CD4-positive, alpha-beta T cell treated with Interleukin-15 for 1 hour (primary cell): ENCODE results near the gene LAD1.
A peak's percentile ranks its signal among the peaks of the same experiment; 100 is the strongest.

ENCODE experiments used
- DNase-seq: peaks from one replicate; pipeline ENCODE4 v3.0.0-alpha.2; 2020

The LAD1 gene

GRCh38 chr1:201414051-201414738 lies 15.1 kb upstream of the LAD1 start:
- DNase-seq, result no peak

- no peak for DNase-seq
These were observed 12.2 kb upstream of the LAD1 start for GRCh38 chr1:201411292-201411691.

- DNase-seq, result no peak
These were observed 10.3 kb upstream of the LAD1 start for GRCh38 chr1:201409440-201409839.

GRCh38 chr1:201408834-201409200 lies 9.7 kb upstream of the LAD1 start:
- DNase-seq, result no peak

- peak; percentile 48 for DNase-seq
These were observed 9.2 kb upstream of the LAD1 start for GRCh38 chr1:201408176-201408833.

GRCh38 chr1:201406831-201407406 lies 7.8 kb upstream of the LAD1 start:
- DNase-seq, result no peak

- DNase-seq, result no peak
These were observed 6.3 kb upstream of the LAD1 start for GRCh38 chr1:201405484-201405831.

- DNase-seq, result no peak
These were observed 5.8 kb upstream of the LAD1 start for GRCh38 chr1:201404722-201405483.

GRCh38 chr1:201404055-201404454 lies 4.9 kb upstream of the LAD1 start:
- DNase-seq, result no peak

GRCh38 chr1:201403359-201403758 lies 4.2 kb upstream of the LAD1 start:
- DNase-seq, result no peak

GRCh38 chr1:201401700-201402099 lies 2.6 kb upstream of the LAD1 start:
- DNase-seq, result no peak

- no peak for DNase-seq
These were observed 1.7 kb upstream of the LAD1 start for GRCh38 chr1:201400852-201401230.

- DNase-seq, result no peak
These were observed 1.2 kb upstream of the LAD1 start for GRCh38 chr1:201400212-201400851.

- no peak for DNase-seq
These were observed 415 bp upstream of the LAD1 start for GRCh38 chr1:201399352-201400126.

GRCh38 chr1:201397675-201398074 lies 1.4 kb downstream of the LAD1 start:
- no peak for DNase-seq

- DNase-seq, result no peak
These were observed 2.2 kb downstream of the LAD1 start for GRCh38 chr1:201396861-201397464.

- no peak for DNase-seq
These were observed 3.2 kb downstream of the LAD1 start for GRCh38 chr1:201395936-201396335.

- DNase-seq, result no peak
These were observed 4.5 kb downstream of the LAD1 start for GRCh38 chr1:201394591-201394990.

GRCh38 chr1:201393076-201393475 lies 6.0 kb downstream of the LAD1 start:
- DNase-seq, result no peak

GRCh38 chr1:201391651-201392511 lies 7.2 kb downstream of the LAD1 start:
- DNase-seq, result no peak

- DNase-seq, result no peak
These were observed 7.9 kb downstream of the LAD1 start for GRCh38 chr1:201391225-201391624.
